ENCODE measurements around the gene UBASH3A.

The UBASH3A gene

GRCh38 chr21:42376338-42376982 is 27.2 kb upstream of the UBASH3A start:
- ATAC-seq (ENCODE audit: insufficient read depth, low read depth) (no peak), DNase-seq (no peak)
- no peaks in the 10 kb centered on the region for H3K27me3 ChIP-seq (ENCODE audit: insufficient read depth, low read length, poor library complexity)
- TF ChIP-seq EZH2 (IDR thresholded peaks at IDR 0.05; ENCODE audit: borderline replicate concordance, low read depth, low read length, severe bottlenecking) (no peak), CTCF (IDR thresholded peaks at IDR 0.05; ENCODE audit: borderline replicate concordance, extremely low read depth, low read length, poor library complexity, severe bottlenecking) (no peak)
- no peak overlapping the region for H3K9ac ChIP-seq (ENCODE audit: low read depth, low read length)
- no peak overlapping the region for H3K4me3 ChIP-seq (ENCODE audit: low read depth in 1 of 2, low read length in 2 of 2)
- H2AFZ ChIP-seq (ENCODE audit: low read depth, low read length) = no peak overlapping the region
- no peak overlapping the region for H3K4me2 ChIP-seq (ENCODE audit: insufficient read depth, low read length)
- H4K20me1 ChIP-seq (ENCODE audit: insufficient read depth, low read length) = no peaks in the 10 kb centered on the region
- H3K79me2 ChIP-seq (ENCODE audit: insufficient read depth, low read length) = no peaks in the 10 kb centered on the region
- no peaks in the 10 kb centered on the region for H3K4me1 ChIP-seq (ENCODE audit: insufficient read depth, low read length)
- H3K27ac ChIP-seq (ENCODE audit: low read length) = no peak overlapping the region
- H3K9me3 ChIP-seq (ENCODE audit: insufficient read depth, low read length, severe bottlenecking) = no peaks in the 10 kb centered on the region
- no peaks in the 10 kb centered on the region for H3K36me3 ChIP-seq (ENCODE audit: insufficient read depth, low read length)

GRCh38 chr21:42377211-42377950 is 26.3 kb upstream of the UBASH3A start:
- ATAC-seq (ENCODE audit: insufficient read depth, low read depth) = no peak
- H3K4me2 ChIP-seq (ENCODE audit: insufficient read depth, low read length) = no peak overlapping the region
- TF ChIP-seq EZH2 (IDR thresholded peaks at IDR 0.05; ENCODE audit: borderline replicate concordance, low read depth, low read length, severe bottlenecking) (no peak), CTCF (IDR thresholded peaks at IDR 0.05; ENCODE audit: borderline replicate concordance, extremely low read depth, low read length, poor library complexity, severe bottlenecking) (no peak)

GRCh38 chr21:42377951-42378340 is 25.8 kb upstream of the UBASH3A start:
- Histone ChIP-seq H3K9me3 (ENCODE audit: insufficient read depth, low read length, severe bottlenecking) (peaks cover 12% of the 10 kb centered on the region), H3K9ac (ENCODE audit: low read depth, low read length) (no peak overlapping the region), H3K4me2 (ENCODE audit: insufficient read depth, low read length) (no peak overlapping the region), H3K27ac (ENCODE audit: low read length) (no peak overlapping the region), H3K27me3 (ENCODE audit: insufficient read depth, low read length, poor library complexity) (no peaks in the 10 kb centered on the region), H3K79me2 (ENCODE audit: insufficient read depth, low read length) (no peaks in the 10 kb centered on the region), H2AFZ (ENCODE audit: low read depth, low read length) (no peak overlapping the region), H3K4me1 (ENCODE audit: insufficient read depth, low read length) (no peaks in the 10 kb centered on the region), H3K36me3 (ENCODE audit: insufficient read depth, low read length) (peaks cover 8% of the 10 kb centered on the region), H4K20me1 (ENCODE audit: insufficient read depth, low read length) (no peaks in the 10 kb centered on the region), H3K4me3 (ENCODE audit: low read depth in 1 of 2, low read length in 2 of 2) (no peak overlapping the region)
- DNase-seq (no peak), ATAC-seq (ENCODE audit: insufficient read depth, low read depth) (no peak)
- TF ChIP-seq EZH2 (IDR thresholded peaks at IDR 0.05; ENCODE audit: borderline replicate concordance, low read depth, low read length, severe bottlenecking) (no peak), CTCF (IDR thresholded peaks at IDR 0.05; ENCODE audit: borderline replicate concordance, extremely low read depth, low read length, poor library complexity, severe bottlenecking) (no peak)

More at GRCh38 chr21:42377211-42377950, 26.3 kb upstream of the UBASH3A start:
- H3K4me3 ChIP-seq (ENCODE audit: low read depth in 1 of 2, low read length in 2 of 2) = no peak overlapping the region
- no peaks in the 10 kb centered on the region for H3K27me3 ChIP-seq (ENCODE audit: insufficient read depth, low read length, poor library complexity)
- H3K36me3 ChIP-seq (ENCODE audit: insufficient read depth, low read length) = peaks cover 8% of the 10 kb centered on the region
- H3K9ac ChIP-seq (ENCODE audit: low read depth, low read length) = no peak overlapping the region
- no peak overlapping the region for H2AFZ ChIP-seq (ENCODE audit: low read depth, low read length)
- H3K9me3 ChIP-seq (ENCODE audit: insufficient read depth, low read length, severe bottlenecking) = peaks cover 9% of the 10 kb centered on the region
- no peaks in the 10 kb centered on the region for H4K20me1 ChIP-seq (ENCODE audit: insufficient read depth, low read length)
- H3K4me1 ChIP-seq (ENCODE audit: insufficient read depth, low read length) = no peaks in the 10 kb centered on the region
- H3K79me2 ChIP-seq (ENCODE audit: insufficient read depth, low read length) = no peaks in the 10 kb centered on the region
- no peak for DNase-seq
- H3K27ac ChIP-seq (ENCODE audit: low read length) = no peak overlapping the region
